Keratinocyte (primary cell): ENCODE results near the gene FAM229A.

Experiments
- CTCF ChIP-seq, 3 experiments: IDR thresholded peaks in 1 of 3; conservative IDR thresholded peaks in 1 of 3; optimal IDR thresholded peaks in 1 of 3; 2 replicates in 2 of 3; 3 replicates in 1 of 3; pipeline versions ENCODE3 to v1.5.1; 2011; ENCODE audit warnings: low read length in 3 of 3, mild to moderate bottlenecking in 3 of 3, moderate library complexity in 2 of 3, control low read depth in 1 of 3, inconsistent platforms in 1 of 3; ENCODE audit not compliant: insufficient read depth in 2 of 3; ENCODE audit errors: extremely low read depth in 1 of 3
- EZH2 ChIP-seq: IDR thresholded peaks from one replicate; pipeline ENCODE4 v1.6.1; 2012; ENCODE audit warnings: inconsistent platforms, mild to moderate bottlenecking, low read length, moderate library complexity

GRCh38 chr1:32361308-32361673 is 994 bp downstream of the FAM229A start:
- TF ChIP-seq CTCF (optimal IDR thresholded peaks at IDR 0.05 in 1 of 3, IDR thresholded peaks at IDR 0.05 in 1 of 3, conservative IDR thresholded peaks at IDR 0.05 in 1 of 3; ENCODE audit: extremely low read depth in 1 of 3, insufficient read depth in 2 of 3, low read length in 3 of 3) (no peak), EZH2 (no peak)
